ENCODE results near the gene BCAR1. TPM values are rescaled to one million over a fixed set of nuclear protein-coding genes. Genes with fewer than 3 reads are reported as not detected.
"Not testable (repeated sequence)": the region's sequence is repeated elsewhere in the genome, so short reads cannot be mapped to it uniquely, and the experiment has no call there.

Gene BCAR1
- total RNA-seq, 3 donors from 2014 or later (not counting 1 experiment from before 2014, with no cell fraction given), result not detected

- DNase-seq (no peak), ATAC-seq (no peak)
- Histone ChIP-seq H3K4me3 (ENCODE audit: low read length) (no peak overlapping the region), H3K36me3 (ENCODE audit: control insufficient read depth, insufficient read depth, low read length) (no peaks in the 10 kb centered on the region), H3K27me3 (ENCODE audit: control insufficient read depth, insufficient read depth, low read length) (no peaks in the 10 kb centered on the region), H3K9me3 (ENCODE audit: control insufficient read depth, insufficient read depth, low read length) (no peaks in the 10 kb centered on the region), H3K27ac (ENCODE audit: low read length) (no peak overlapping the region), H3K4me1 (ENCODE audit: control insufficient read depth, insufficient read depth, low read length) (no peaks in the 10 kb centered on the region)
- intact Hi-C loops (cut with micrococcal nuclease), result no loop called here
- Mint-ChIP-seq H3K4me1 (peaks cover 0 to 14% of the 10 kb centered on the region in 2 donors), H3K27me3 (ENCODE audit: low read depth in 2 of 2) (peaks cover 36 to 43% of the 10 kb centered on the region in 2 donors), H3K27ac (no peak overlapping the region), H3K36me3 (no peaks in the 10 kb centered on the region), H3K4me3 (no peak overlapping the region), H3K9me3 (no peaks in the 10 kb centered on the region)
- WGBS (ENCODE audit: insufficient coverage), result 92% methylated on average over 20 of the region's 20 CpGs
- no peak for TF ChIP-seq CTCF (IDR thresholded peaks at IDR 0.05)
Measured at GRCh38 chr16:75243667-75244224, 7.7 kb downstream of the BCAR1 start.

GRCh38 chr16:75242436-75243078, 8.9 kb downstream of the BCAR1 start:
- H3K4me1 Mint-ChIP-seq; H3K27me3 ChIP-seq (ENCODE audit: control insufficient read depth, insufficient read depth, low read length); H3K36me3 Mint-ChIP-seq; intact Hi-C loops (cut with micrococcal nuclease); H3K27ac ChIP-seq (ENCODE audit: low read length); H3K4me3 Mint-ChIP-seq; H3K9me3 ChIP-seq (ENCODE audit: control insufficient read depth, insufficient read depth, low read length); ATAC-seq; H3K9me3 Mint-ChIP-seq; H3K4me1 ChIP-seq (ENCODE audit: control insufficient read depth, insufficient read depth, low read length); H3K36me3 ChIP-seq (ENCODE audit: control insufficient read depth, insufficient read depth, low read length); H3K4me3 ChIP-seq (ENCODE audit: low read length); H3K27ac Mint-ChIP-seq; DNase-seq: not testable (repeated sequence)
- WGBS (ENCODE audit: insufficient coverage), result 94% methylated on average over 27 of the region's 27 CpGs
- H3K27me3 Mint-ChIP-seq (ENCODE audit: low read depth in 2 of 2), result peaks cover 27 to 31% of the 10 kb centered on the region in 2 donors

- no peak for TF ChIP-seq CTCF (IDR thresholded peaks at IDR 0.05)
- Mint-ChIP-seq H3K27ac (no peak overlapping the region), H3K27me3 (ENCODE audit: low read depth in 2 of 2) (peaks cover 25 to 27% of the 10 kb centered on the region in 2 donors), H3K9me3 (no peaks in the 10 kb centered on the region), H3K4me3 (no peak overlapping the region), H3K36me3 (no peaks in the 10 kb centered on the region), H3K4me1 (peaks cover 0 to 4% of the 10 kb centered on the region in 2 donors)
- Histone ChIP-seq H3K27ac (ENCODE audit: low read length) (no peak overlapping the region), H3K9me3 (ENCODE audit: control insufficient read depth, insufficient read depth, low read length) (no peaks in the 10 kb centered on the region), H3K27me3 (ENCODE audit: control insufficient read depth, insufficient read depth, low read length) (no peaks in the 10 kb centered on the region), H3K4me1 (ENCODE audit: control insufficient read depth, insufficient read depth, low read length) (no peaks in the 10 kb centered on the region), H3K4me3 (ENCODE audit: low read length) (no peak overlapping the region), H3K36me3 (ENCODE audit: control insufficient read depth, insufficient read depth, low read length) (no peaks in the 10 kb centered on the region)
- intact Hi-C loops (cut with micrococcal nuclease), result no loop called here
- DNase-seq (no peak), ATAC-seq (no peak)
- WGBS (ENCODE audit: insufficient coverage), result 94% methylated on average over 13 of the region's 13 CpGs
Measured at GRCh38 chr16:75241955-75242354, 9.5 kb downstream of the BCAR1 start.

GRCh38 chr16:75241412-75241811, 10.0 kb downstream of the BCAR1 start:
- Histone ChIP-seq H3K27me3 (ENCODE audit: control insufficient read depth, insufficient read depth, low read length) (peaks cover 2% of the 10 kb centered on the region), H3K36me3 (ENCODE audit: control insufficient read depth, insufficient read depth, low read length) (no peaks in the 10 kb centered on the region), H3K4me1 (ENCODE audit: control insufficient read depth, insufficient read depth, low read length) (peaks cover 2% of the 10 kb centered on the region), H3K4me3 (ENCODE audit: low read length) (no peak overlapping the region), H3K27ac (ENCODE audit: low read length) (no peak overlapping the region), H3K9me3 (ENCODE audit: control insufficient read depth, insufficient read depth, low read length) (no peaks in the 10 kb centered on the region)
- H3K27me3 Mint-ChIP-seq (ENCODE audit: low read depth in 2 of 2), result peaks cover 21 to 22% of the 10 kb centered on the region in 2 donors
- 80% methylated on average over 8 of the region's 8 CpGs for WGBS (ENCODE audit: insufficient coverage)
- ATAC-seq, result no peak
- no peak overlapping the region for H3K27ac Mint-ChIP-seq
- no peak for TF ChIP-seq CTCF (IDR thresholded peaks at IDR 0.05)
- no peak overlapping the region for H3K4me3 Mint-ChIP-seq
- no peaks in the 10 kb centered on the region for H3K36me3 Mint-ChIP-seq
- peaks cover 0 to 5% of the 10 kb centered on the region in 2 donors for H3K4me1 Mint-ChIP-seq
- DNase-seq, result no peak
- intact Hi-C loops (cut with micrococcal nuclease), result no loop called here
- H3K9me3 Mint-ChIP-seq, result no peaks in the 10 kb centered on the region

GRCh38 chr16:75240633-75241032, 10.8 kb downstream of the BCAR1 start:
- DNase-seq; H3K4me1 ChIP-seq (ENCODE audit: control insufficient read depth, insufficient read depth, low read length); ATAC-seq; H3K36me3 Mint-ChIP-seq; intact Hi-C loops (cut with micrococcal nuclease); H3K36me3 ChIP-seq (ENCODE audit: control insufficient read depth, insufficient read depth, low read length); H3K27ac Mint-ChIP-seq; H3K4me3 Mint-ChIP-seq; H3K27ac ChIP-seq (ENCODE audit: low read length); H3K9me3 Mint-ChIP-seq; H3K4me3 ChIP-seq (ENCODE audit: low read length); H3K9me3 ChIP-seq (ENCODE audit: control insufficient read depth, insufficient read depth, low read length); H3K27me3 ChIP-seq (ENCODE audit: control insufficient read depth, insufficient read depth, low read length): not testable (repeated sequence)
- 95% methylated on average over 7 of the region's 7 CpGs for WGBS (ENCODE audit: insufficient coverage)
- Mint-ChIP-seq H3K27me3 (ENCODE audit: low read depth in 2 of 2) (peaks cover 16 to 22% of the 10 kb centered on the region in 2 donors), H3K4me1 (peaks cover 0 to 13% of the 10 kb centered on the region in 2 donors)

Data from natural killer cell (primary cell).